Sigmoid colon (tissue), 4 donors: Measurements from ENCODE around the gene COX6B1.

Experiments
- CTCF ChIP-seq, 4 experiments: fragments of 450-650 bp in 3 of 4; fragments of 200-600 bp in 1 of 4; IDR thresholded peaks; one replicate each; pipeline ENCODE4 v1.5.1; 2016 to 2019; ENCODE audit warnings: antibody characterized with exemption in 4 of 4, mild to moderate bottlenecking in 3 of 4, moderate library complexity in 2 of 4
- EP300 ChIP-seq, 4 donors: sonication (generic); formaldehyde crosslinking; IDR thresholded peaks; one replicate each; pipeline ENCODE4 v1.6.1; 2017; ENCODE audit warnings: antibody characterized with exemption in 4 of 4
- POLR2A ChIP-seq, 2 donors: fragments of 450-650 bp; IDR thresholded peaks; one replicate each; pipeline ENCODE4 v1.6.1; 2016; ENCODE audit warnings: antibody characterized with exemption in 2 of 2, mild to moderate bottlenecking in 2 of 2, moderate library complexity in 2 of 2

- TF ChIP-seq CTCF (IDR thresholded peaks at IDR 0.05) (no peak), POLR2A (IDR thresholded peaks at IDR 0.05) (peak in 1 of 2 donors; percentile 11), EP300 (IDR thresholded peaks at IDR 0.05) (no peak)
Observed at GRCh38 chr19:35612559-35613321, 35.4 kb upstream of the COX6B1 start, which contains the start of gene HAUS5.
